Activated CD4-positive, CD25-positive, alpha-beta regulatory T cell treated with anti-CD3 and anti-CD28 coated beads, Interleukin-2, amount 50 U/mL, for 72 hours (primary cell): ENCODE data around the gene CEP128.

Source experiments
- DNase-seq: peaks from one replicate; pipeline ENCODE4 v3.0.0; 2021

The CEP128 gene

GRCh38 chr14:80536456-80536855 is 405.1 kb downstream of the CEP128 start:
- DNase-seq = no peak

- no peak for DNase-seq
Measured at GRCh38 chr14:80535171-80535570, 406.4 kb downstream of the CEP128 start.

- no peak for DNase-seq
Measured at GRCh38 chr14:80523518-80524117, 417.9 kb downstream of the CEP128 start.

- DNase-seq = no peak
Measured at GRCh38 chr14:80522936-80523335, 418.6 kb downstream of the CEP128 start.

GRCh38 chr14:80522411-80522810 is 419.1 kb downstream of the CEP128 start:
- DNase-seq = no peak

GRCh38 chr14:80521456-80521855 is 420.1 kb downstream of the CEP128 start:
- no peak for DNase-seq

- DNase-seq = no peak
Measured at GRCh38 chr14:80519002-80519401, 422.5 kb downstream of the CEP128 start.

- DNase-seq = no peak
Measured at GRCh38 chr14:80518173-80518572, 423.4 kb downstream of the CEP128 start.

GRCh38 chr14:80507292-80507869 is 434.2 kb downstream of the CEP128 start:
- DNase-seq = no peak

- no peak for DNase-seq
Measured at GRCh38 chr14:80504781-80505180, 436.8 kb downstream of the CEP128 start.

GRCh38 chr14:80498533-80498932 is 443.0 kb downstream of the CEP128 start:
- no peak for DNase-seq

- no peak for DNase-seq
Measured at GRCh38 chr14:80496090-80496489, 445.4 kb downstream of the CEP128 start.

GRCh38 chr14:80494769-80495168 is 446.8 kb downstream of the CEP128 start:
- no peak for DNase-seq

GRCh38 chr14:80493620-80494019 is 447.9 kb downstream of the CEP128 start:
- DNase-seq = no peak

- no peak for DNase-seq
Measured at GRCh38 chr14:80491650-80492049, 449.9 kb downstream of the CEP128 start.

- DNase-seq = no peak
Measured at GRCh38 chr14:80491131-80491530, 450.4 kb downstream of the CEP128 start.

GRCh38 chr14:80489513-80489912 is 452.0 kb downstream of the CEP128 start:
- no peak for DNase-seq

- DNase-seq = no peak
Measured at GRCh38 chr14:80485764-80486163, 455.8 kb downstream of the CEP128 start.

- DNase-seq = no peak
Measured at GRCh38 chr14:80483331-80483730, 458.2 kb downstream of the CEP128 start.

GRCh38 chr14:80477388-80478160 is 464.0 kb downstream of the CEP128 start:
- no peak for DNase-seq

- no peak for DNase-seq
Measured at GRCh38 chr14:80475074-80475473, 466.5 kb downstream of the CEP128 start.

- no peak for DNase-seq
Measured at GRCh38 chr14:80468331-80469122, 473.0 kb downstream of the CEP128 start.

- no peak for DNase-seq
Measured at GRCh38 chr14:80465546-80466220, 475.9 kb downstream of the CEP128 start.
